Neural crest cell (in vitro differentiated cells): Measurements from ENCODE around the gene IPCEF1. TPM values are rescaled to one million over a fixed set of nuclear protein-coding genes. Genes with fewer than 3 reads are reported as not detected.

Source experiments
- DNase-seq: peaks from one replicate; pipeline ENCODE4 v3.0.0; 2021; ENCODE audit warnings: low read depth, mixed read lengths, low spot score
- H3K27ac Mint-ChIP-seq: one replicate; pipeline ENCODE4 v1.8.0; 2021; ENCODE audit warnings: mild to moderate bottlenecking, mixed read lengths; ENCODE audit not compliant: unreplicated experiment
- H3K27me3 Mint-ChIP-seq: 2 replicates; pipeline ENCODE4 v1.8.0; 2021; ENCODE audit warnings: low read depth, mild to moderate bottlenecking, mixed read lengths
- H3K36me3 Mint-ChIP-seq: 2 replicates; pipeline ENCODE4 v1.8.0; 2021; ENCODE audit warnings: low read depth, mild to moderate bottlenecking, mixed read lengths
- H3K4me1 Mint-ChIP-seq: 2 replicates; pipeline ENCODE4 v1.8.0; 2021; ENCODE audit warnings: mixed read lengths
- H3K4me3 Mint-ChIP-seq: one replicate; pipeline ENCODE4 v1.8.0; 2021; ENCODE audit warnings: mild to moderate bottlenecking, mixed read lengths
- H3K9me3 Mint-ChIP-seq: 2 replicates; pipeline ENCODE4 v1.8.0; 2021; ENCODE audit warnings: mixed read lengths
- total RNA-seq: library from RNA; stranded (reverse); gene quantifications from 2 replicates; pipeline ENCODE4 v1.2.1, GENCODE V29; 2021
- TF ChIP-seq, protein P1 (sequence below): fragments of 200-600 bp; sonication (generic); conservative IDR thresholded peaks from 2 replicates; pipeline ENCODE4 v1.5.0; 2021; ENCODE audit warnings: antibody characterized with exemption, mild to moderate bottlenecking

The IPCEF1 gene
- total RNA-seq, 1 donor from 2014 or later: 0.28 TPM

DNA sequence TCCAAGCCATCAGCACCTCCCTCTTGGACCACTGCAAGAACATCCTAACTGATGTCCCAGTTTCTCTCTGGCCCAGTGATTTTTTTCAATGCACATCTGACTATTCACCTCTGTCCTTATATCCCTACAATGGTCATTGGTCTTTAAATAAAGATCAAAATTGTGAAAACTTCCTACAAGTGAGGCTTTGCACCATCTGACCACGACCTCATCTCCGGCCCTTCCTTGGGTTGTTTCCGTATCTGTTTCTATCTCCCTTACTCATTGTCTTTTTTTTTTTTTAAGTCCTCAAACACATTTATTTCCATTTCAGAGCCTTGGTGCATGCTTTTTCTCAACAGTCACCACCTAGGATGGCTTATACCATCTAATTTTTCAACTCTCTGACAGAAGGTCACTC lies 88.1 kb downstream of the IPCEF1 start:
- Mint-ChIP-seq H3K27me3 (no peaks in the 10 kb centered on the region), H3K36me3 (peaks cover 3% of the 10 kb centered on the region), H3K4me1 (peaks cover 7% of the 10 kb centered on the region), H3K27ac (peak overlapping the region; percentile 19), H3K4me3 (no peak overlapping the region), H3K9me3 (peaks cover 6% of the 10 kb centered on the region)
- TF ChIP-seq, protein P1, sequence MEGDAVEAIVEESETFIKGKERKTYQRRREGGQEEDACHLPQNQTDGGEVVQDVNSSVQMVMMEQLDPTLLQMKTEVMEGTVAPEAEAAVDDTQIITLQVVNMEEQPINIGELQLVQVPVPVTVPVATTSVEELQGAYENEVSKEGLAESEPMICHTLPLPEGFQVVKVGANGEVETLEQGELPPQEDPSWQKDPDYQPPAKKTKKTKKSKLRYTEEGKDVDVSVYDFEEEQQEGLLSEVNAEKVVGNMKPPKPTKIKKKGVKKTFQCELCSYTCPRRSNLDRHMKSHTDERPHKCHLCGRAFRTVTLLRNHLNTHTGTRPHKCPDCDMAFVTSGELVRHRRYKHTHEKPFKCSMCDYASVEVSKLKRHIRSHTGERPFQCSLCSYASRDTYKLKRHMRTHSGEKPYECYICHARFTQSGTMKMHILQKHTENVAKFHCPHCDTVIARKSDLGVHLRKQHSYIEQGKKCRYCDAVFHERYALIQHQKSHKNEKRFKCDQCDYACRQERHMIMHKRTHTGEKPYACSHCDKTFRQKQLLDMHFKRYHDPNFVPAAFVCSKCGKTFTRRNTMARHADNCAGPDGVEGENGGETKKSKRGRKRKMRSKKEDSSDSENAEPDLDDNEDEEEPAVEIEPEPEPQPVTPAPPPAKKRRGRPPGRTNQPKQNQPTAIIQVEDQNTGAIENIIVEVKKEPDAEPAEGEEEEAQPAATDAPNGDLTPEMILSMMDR: no peak
- DNase-seq: no peak

DNA sequence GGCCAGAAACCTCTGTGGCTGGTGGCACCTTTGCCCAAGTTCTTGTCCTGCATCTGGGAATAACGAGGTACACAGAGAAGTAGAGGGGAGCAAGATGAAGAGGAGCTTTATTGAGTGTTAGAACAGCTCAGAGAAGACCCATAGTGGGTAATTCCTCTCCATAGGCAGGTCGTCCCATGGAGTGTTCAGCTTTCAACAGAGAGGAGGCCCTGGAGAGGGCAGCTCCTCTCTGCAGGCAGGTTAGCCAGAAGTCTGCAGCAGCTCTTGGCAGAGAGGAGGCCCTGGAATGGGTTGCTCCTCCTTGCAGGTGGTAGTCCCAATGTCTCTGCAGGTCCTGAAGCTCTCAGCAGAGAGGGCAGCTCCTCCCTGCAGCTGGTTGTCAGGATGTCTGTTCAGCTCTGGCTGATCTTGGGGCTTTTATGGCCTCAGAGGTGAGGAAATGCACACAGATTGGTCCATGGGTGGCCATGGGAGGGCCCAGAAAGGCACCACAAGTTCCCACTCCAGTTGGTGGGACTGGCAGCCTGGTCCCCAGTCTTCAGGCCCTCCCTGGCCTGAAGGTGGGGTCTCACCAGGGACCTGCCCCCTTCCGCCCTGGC lies 89.0 kb downstream of the IPCEF1 start:
- Mint-ChIP-seq H3K4me1 (no peaks in the 10 kb centered on the region), H3K9me3 (peaks cover 6% of the 10 kb centered on the region), H3K4me3 (no peak overlapping the region), H3K36me3 (peaks cover 3% of the 10 kb centered on the region), H3K27me3 (no peaks in the 10 kb centered on the region), H3K27ac (no peak overlapping the region)
- TF ChIP-seq, protein P1: no peak
- no peak for DNase-seq

DNA sequence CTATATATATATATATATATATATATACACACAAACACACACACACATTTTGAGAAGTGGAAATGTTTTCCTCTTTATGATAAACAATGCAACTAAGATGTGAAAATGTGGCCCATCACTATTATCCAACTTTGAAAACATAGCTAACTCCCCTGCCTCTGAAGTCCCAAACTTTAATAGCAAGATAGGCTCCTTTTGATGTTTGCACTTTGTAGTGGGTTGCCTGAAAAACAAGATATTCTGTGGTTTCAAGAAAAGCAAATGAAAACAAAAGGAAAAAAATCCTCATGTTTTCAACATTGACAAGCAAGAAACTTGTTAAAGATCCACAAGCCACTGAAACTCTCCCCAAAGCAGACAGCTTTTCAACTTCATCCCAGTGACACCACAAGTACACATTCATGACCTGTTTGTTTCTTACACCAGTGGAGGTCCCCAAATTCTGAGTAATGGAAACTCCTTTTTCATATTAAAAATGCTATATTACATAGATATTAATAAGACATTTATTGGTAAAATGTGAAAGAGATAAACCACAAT lies 90.0 kb downstream of the IPCEF1 start:
- Mint-ChIP-seq H3K4me1 (no peaks in the 10 kb centered on the region), H3K36me3 (peaks cover 3% of the 10 kb centered on the region), H3K27ac (no peak overlapping the region), H3K9me3 (peaks cover 6% of the 10 kb centered on the region), H3K4me3 (no peak overlapping the region), H3K27me3 (no peaks in the 10 kb centered on the region)
- TF ChIP-seq, protein P1: no peak
- DNase-seq: no peak

DNA sequence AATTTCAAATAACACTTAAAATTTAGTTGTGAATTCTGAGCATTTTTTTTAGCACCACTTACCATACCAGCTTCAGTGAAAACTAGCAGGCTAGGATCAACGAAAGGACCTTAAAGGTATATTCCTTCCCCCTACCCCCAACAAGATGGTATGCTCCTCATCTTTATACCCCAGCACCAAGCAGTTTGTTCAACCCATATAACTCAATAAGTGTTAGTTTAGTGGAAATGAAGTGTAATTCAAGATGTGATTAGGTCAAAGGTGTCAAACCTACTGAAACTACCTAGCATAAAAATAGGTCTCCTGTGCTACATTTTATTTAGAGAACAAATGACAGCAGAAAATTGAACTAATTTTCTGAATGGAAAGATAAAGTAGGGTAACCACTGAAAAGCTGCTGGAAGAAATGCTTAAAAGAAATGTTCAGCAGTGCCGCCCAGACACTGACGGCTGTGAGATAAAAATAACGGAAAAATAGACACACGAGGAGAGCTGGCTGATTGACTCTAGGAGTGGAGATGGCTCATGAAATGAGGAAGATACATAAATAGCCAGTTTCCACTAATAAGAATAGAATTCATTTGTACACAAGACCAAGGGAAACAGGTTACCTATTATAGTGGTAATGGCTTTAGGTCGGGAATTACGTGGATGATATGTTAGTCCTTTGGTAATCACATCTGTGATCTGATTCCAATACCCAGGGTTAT lies 94.8 kb downstream of the IPCEF1 start:
- no peaks in the 10 kb centered on the region for H3K27me3 Mint-ChIP-seq
- H3K4me1 Mint-ChIP-seq: no peaks in the 10 kb centered on the region
- H3K36me3 Mint-ChIP-seq: peaks cover 6% of the 10 kb centered on the region
- DNase-seq: no peak
- H3K27ac Mint-ChIP-seq: no peak overlapping the region
- no peak overlapping the region for H3K4me3 Mint-ChIP-seq
- TF ChIP-seq, protein P1: no peak
- H3K9me3 Mint-ChIP-seq: peaks cover 4% of the 10 kb centered on the region

DNA sequence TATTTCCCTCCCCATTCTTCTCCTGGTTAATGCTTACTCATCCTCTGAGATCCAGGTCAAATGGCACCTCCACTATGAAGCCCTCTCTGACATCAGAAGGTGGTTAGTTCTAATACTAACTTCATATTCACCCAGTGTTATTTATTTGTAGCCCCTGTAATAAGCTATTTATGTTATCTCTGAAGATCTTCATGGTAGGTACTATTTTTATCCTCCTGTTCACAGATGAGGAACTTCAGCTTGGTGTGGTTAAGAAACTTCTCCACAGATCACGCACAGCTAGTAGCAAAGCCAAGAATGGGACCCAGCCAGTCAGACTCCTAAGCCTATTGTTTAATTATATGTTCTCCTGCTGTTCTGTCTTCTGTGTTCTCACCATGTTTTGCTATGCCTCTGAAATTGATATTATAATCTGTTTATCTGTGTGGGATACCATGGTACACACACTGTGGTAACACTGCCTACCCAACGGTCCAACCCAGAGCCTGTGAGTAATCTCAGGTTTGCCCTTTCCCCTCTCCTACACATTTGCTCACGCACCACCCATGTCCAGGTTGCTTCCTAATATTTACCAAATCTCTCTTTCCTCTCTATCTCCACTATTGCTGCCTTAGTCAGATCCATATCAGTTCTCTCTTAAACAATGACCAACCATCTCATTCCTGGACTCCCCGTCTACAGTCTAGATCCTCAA lies 98.4 kb downstream of the IPCEF1 start:
- no peak overlapping the region for H3K4me3 Mint-ChIP-seq
- TF ChIP-seq, protein P1: no peak
- no peak for DNase-seq
- H3K27ac Mint-ChIP-seq: no peak overlapping the region
- peaks cover 7% of the 10 kb centered on the region for H3K36me3 Mint-ChIP-seq
- no peaks in the 10 kb centered on the region for H3K27me3 Mint-ChIP-seq
- H3K4me1 Mint-ChIP-seq: no peaks in the 10 kb centered on the region
- H3K9me3 Mint-ChIP-seq: peaks cover 14% of the 10 kb centered on the region
